DOHH2 (cell line): ENCODE measurements around the gene SDF2.

Experiments used
- H3F3A ChIP-seq: fragments of 200-600 bp; sonication (generic), shearing (Covaris generic); 2 replicates; pipeline ENCODE4 v1.6.0; 2016; ENCODE audit warnings: antibody characterized with exemption, mild to moderate bottlenecking; ENCODE audit not compliant: control insufficient read depth, insufficient read depth
- H3K27ac ChIP-seq: fragments of 200-600 bp; sonication (generic); 2 replicates; pipeline ENCODE4 v1.5.1; 2014; ENCODE audit warnings: low read depth, mild to moderate bottlenecking, low read length, moderate library complexity
- H3K27me3 ChIP-seq: fragments of 200-600 bp; sonication (generic); 2 replicates; pipeline ENCODE4 v1.6.1; 2014; ENCODE audit warnings: mild to moderate bottlenecking, low read length, mixed read lengths; ENCODE audit not compliant: control insufficient read depth
- H3K36me3 ChIP-seq: fragments of 200-600 bp; sonication (generic); 2 replicates; pipeline ENCODE4 v1.6.1; 2014; ENCODE audit warnings: mild to moderate bottlenecking, low read length, moderate library complexity, mixed read lengths; ENCODE audit not compliant: control insufficient read depth
- H3K4me1 ChIP-seq: fragments of 200-600 bp; sonication (generic); 2 replicates; pipeline ENCODE4 v1.6.1; 2014; ENCODE audit warnings: mild to moderate bottlenecking, low read length, mixed read lengths; ENCODE audit not compliant: control insufficient read depth
- H3K4me2 ChIP-seq: fragments of 200-600 bp; sonication (generic); 2 replicates; pipeline ENCODE4 v1.6.0; 2014; ENCODE audit warnings: mild to moderate bottlenecking, low read length, moderate library complexity
- H3K4me3 ChIP-seq: fragments of 200-600 bp; sonication (generic); 2 replicates; pipeline ENCODE4 v1.5.1; 2014; ENCODE audit warnings: mild to moderate bottlenecking, low read length, mixed read lengths
- H3K79me2 ChIP-seq: fragments of 200-600 bp; sonication (generic); 2 replicates; pipeline ENCODE4 v1.6.1; 2014; ENCODE audit warnings: mild to moderate bottlenecking, low read length, mixed read lengths; ENCODE audit not compliant: control insufficient read depth
- H3K9me2 ChIP-seq: fragments of 200-600 bp; sonication (generic); replicated peaks from 2 replicates; pipeline ENCODE4 v1.6.1; 2014; ENCODE audit warnings: mild to moderate bottlenecking, low read length, mixed read lengths; ENCODE audit not compliant: control insufficient read depth
- H3K9me3 ChIP-seq: fragments of 200-600 bp; sonication (generic); 2 replicates; pipeline ENCODE4 v1.6.1; 2014; ENCODE audit warnings: antibody characterized with exemption, low read length, mixed read lengths; ENCODE audit not compliant: control insufficient read depth, insufficient read depth
- H4K20me1 ChIP-seq: fragments of 200-600 bp; sonication (generic); 2 replicates; pipeline ENCODE4 v1.6.0; 2014; ENCODE audit warnings: low read depth, mild to moderate bottlenecking, antibody characterized with exemption, low read length, moderate library complexity; ENCODE audit not compliant: control insufficient read depth, insufficient read depth
- CTCF ChIP-seq: fragments of 200-600 bp; sonication (generic); IDR thresholded peaks from one replicate; pipeline ENCODE4 v1.5.1; 2014; ENCODE audit warnings: antibody characterized with exemption, mild to moderate bottlenecking, low read depth, low read length; ENCODE audit not compliant: poor library complexity, severe bottlenecking
- EZH2phosphoT487 ChIP-seq: fragments of 200-600 bp; sonication (generic); IDR thresholded peaks from 2 replicates; pipeline ENCODE4 v1.6.1; 2017; ENCODE audit warnings: borderline replicate concordance, mild to moderate bottlenecking, antibody characterized with exemption, low read length, moderate library complexity, mixed read lengths

Gene SDF2

GRCh38 chr17:28702026-28702751 lies 40.5 kb upstream of the SDF2 start:
- H3K36me3 ChIP-seq, result peaks cover 79% of the 10 kb centered on the region
- no peaks in the 10 kb centered on the region for H3K79me2 ChIP-seq
- H3K9me2 ChIP-seq, result no peaks in the 10 kb centered on the region
- no peaks in the 10 kb centered on the region for H3K27me3 ChIP-seq
- no peak overlapping the region for H3K4me2 ChIP-seq
- H4K20me1 ChIP-seq, result no peaks in the 10 kb centered on the region
- no peaks in the 10 kb centered on the region for H3K4me1 ChIP-seq
- no peak overlapping the region for H3K27ac ChIP-seq
- peaks cover 2% of the 10 kb centered on the region; the same call in 1 of the 2 replicates for H3F3A ChIP-seq
- TF ChIP-seq EZH2phosphoT487, result no peak
- no peak for TF ChIP-seq CTCF
- H3K9me3 ChIP-seq, result no peaks in the 10 kb centered on the region
- no peak overlapping the region for H3K4me3 ChIP-seq

GRCh38 chr17:28700830-28701492 lies 39.3 kb upstream of the SDF2 start:
- Histone ChIP-seq H3K4me3 (no peak overlapping the region), H3F3A (no peaks in the 10 kb centered on the region), H3K79me2 (no peaks in the 10 kb centered on the region), H3K36me3 (peaks cover 85% of the 10 kb centered on the region), H3K4me1 (no peaks in the 10 kb centered on the region), H4K20me1 (no peaks in the 10 kb centered on the region), H3K9me2 (no peaks in the 10 kb centered on the region), H3K27ac (no peak overlapping the region), H3K9me3 (no peaks in the 10 kb centered on the region), H3K27me3 (no peaks in the 10 kb centered on the region), H3K4me2 (no peak overlapping the region)
- TF ChIP-seq EZH2phosphoT487 (no peak), CTCF (no peak)

GRCh38 chr17:28700278-28700677 lies 38.6 kb upstream of the SDF2 start:
- Histone ChIP-seq H3K4me2 (no peak overlapping the region), H3K27ac (no peak overlapping the region), H3K79me2 (no peaks in the 10 kb centered on the region), H3K27me3 (no peaks in the 10 kb centered on the region), H3F3A (no peaks in the 10 kb centered on the region), H3K9me2 (no peaks in the 10 kb centered on the region), H3K4me1 (no peaks in the 10 kb centered on the region), H3K36me3 (peaks cover 87% of the 10 kb centered on the region), H3K4me3 (no peak overlapping the region), H4K20me1 (no peaks in the 10 kb centered on the region), H3K9me3 (no peaks in the 10 kb centered on the region)
- no peak for TF ChIP-seq EZH2phosphoT487
- no peak for TF ChIP-seq CTCF
